Measurements from ENCODE around the gene IL7R.
"Not testable (repeated sequence)": the region's sequence is repeated elsewhere in the genome, so short reads cannot be mapped to it uniquely, and the experiment has no call there.

Gene IL7R

GRCh38 chr5:35854248-35854647, 2.4 kb upstream of the IL7R start:
- no peak overlapping the region for H3K4me3 ChIP-seq (ENCODE audit: low read depth, low read length)
- no peak overlapping the region for H3K27ac ChIP-seq (ENCODE audit: low read depth, low read length)
- no peak overlapping the region for H3K4ac ChIP-seq (ENCODE audit: low read depth, low read length)
- H3K27me3 ChIP-seq (ENCODE audit: insufficient read depth, low read length): no peaks in the 10 kb centered on the region
- H3K9ac ChIP-seq (ENCODE audit: low read length): no peak overlapping the region
- no peak overlapping the region for H2AK5ac ChIP-seq (ENCODE audit: low read length)
- H2BK12ac ChIP-seq (ENCODE audit: low read length): no peak overlapping the region
- H3K9me3 ChIP-seq (ENCODE audit: insufficient read depth, low read depth, low read length): no peaks in the 10 kb centered on the region
- H3K79me1 ChIP-seq (ENCODE audit: low read length): no peaks in the 10 kb centered on the region
- no peak overlapping the region for H3K14ac ChIP-seq (ENCODE audit: low read length)
- peaks cover 0 to 1% of the 10 kb centered on the region in 2 experiments for H3K4me1 ChIP-seq (ENCODE audit: control insufficient read depth in 1 of 2, insufficient read depth in 2 of 2, low read length in 2 of 2)
- no peak overlapping the region for H2BK120ac ChIP-seq (ENCODE audit: insufficient read depth, low read length, poor library complexity)
- no peak overlapping the region for H4K91ac ChIP-seq (ENCODE audit: low read depth, low read length)
- H4K12ac ChIP-seq (ENCODE audit: low read depth, low read length): no peak overlapping the region
- no peak overlapping the region for H3K4me2 ChIP-seq (ENCODE audit: low read length)
- H4K8ac ChIP-seq (ENCODE audit: low read depth, low read length): no peak overlapping the region
- H2AFZ ChIP-seq (ENCODE audit: insufficient read depth, low read length, poor library complexity): no peak overlapping the region
- H2BK5ac ChIP-seq (ENCODE audit: low read depth, low read length, poor library complexity): no peak overlapping the region
- H3K23ac ChIP-seq (ENCODE audit: low read length): no peak overlapping the region
- DNase-seq: no peak
- no peaks in the 10 kb centered on the region for H3K36me3 ChIP-seq (ENCODE audit: control insufficient read depth in 1 of 2, insufficient read depth in 2 of 2, low read length in 2 of 2)
- no peak overlapping the region for H3K18ac ChIP-seq (ENCODE audit: low read length)
- no peaks in the 10 kb centered on the region for H3K79me2 ChIP-seq (ENCODE audit: control insufficient read depth, insufficient read depth, low read length, poor library complexity)
- WGBS (ENCODE audit: extremely low coverage, insufficient coverage, insufficient read length): no CpG with 5 or more reads among the region's 1 CpG

GRCh38 chr5:35855187-35855586, 1.5 kb upstream of the IL7R start:
- no peak overlapping the region for H4K91ac ChIP-seq (ENCODE audit: low read depth, low read length)
- WGBS (ENCODE audit: extremely low coverage, insufficient coverage, insufficient read length): no CpG with 5 or more reads among the region's 1 CpG

GRCh38 chr5:35856186-35856764, 416 bp upstream of the IL7R start:
- not testable (repeated sequence) for H2AFZ ChIP-seq (ENCODE audit: insufficient read depth, low read length, poor library complexity); H3K9ac ChIP-seq (ENCODE audit: low read length); DNase-seq; H3K4me3 ChIP-seq (ENCODE audit: low read depth, low read length); H2BK120ac ChIP-seq (ENCODE audit: insufficient read depth, low read length, poor library complexity); H3K23ac ChIP-seq (ENCODE audit: low read length); H3K4ac ChIP-seq (ENCODE audit: low read depth, low read length); H3K27me3 ChIP-seq (ENCODE audit: insufficient read depth, low read length); H3K4me1 ChIP-seq (ENCODE audit: control insufficient read depth in 1 of 2, insufficient read depth in 2 of 2, low read length in 2 of 2); H3K4me2 ChIP-seq (ENCODE audit: low read length); H2BK5ac ChIP-seq (ENCODE audit: low read depth, low read length, poor library complexity); H4K91ac ChIP-seq (ENCODE audit: low read depth, low read length); H3K36me3 ChIP-seq (ENCODE audit: control insufficient read depth in 1 of 2, insufficient read depth in 2 of 2, low read length in 2 of 2); H3K79me2 ChIP-seq (ENCODE audit: control insufficient read depth, insufficient read depth, low read length, poor library complexity); H3K27ac ChIP-seq (ENCODE audit: low read depth, low read length); H3K14ac ChIP-seq (ENCODE audit: low read length); H2BK12ac ChIP-seq (ENCODE audit: low read length); H3K18ac ChIP-seq (ENCODE audit: low read length); H4K8ac ChIP-seq (ENCODE audit: low read depth, low read length); H4K12ac ChIP-seq (ENCODE audit: low read depth, low read length); H2AK5ac ChIP-seq (ENCODE audit: low read length); H3K9me3 ChIP-seq (ENCODE audit: insufficient read depth, low read depth, low read length); H3K79me1 ChIP-seq (ENCODE audit: low read length)
- WGBS (ENCODE audit: extremely low coverage, insufficient coverage, insufficient read length): no CpG with 5 or more reads among the region's 5 CpGs

More at GRCh38 chr5:35855187-35855586, 1.5 kb upstream of the IL7R start:
- Histone ChIP-seq H3K27ac (ENCODE audit: low read depth, low read length) (no peak overlapping the region), H3K36me3 (ENCODE audit: control insufficient read depth in 1 of 2, insufficient read depth in 2 of 2, low read length in 2 of 2) (no peaks in the 10 kb centered on the region), H4K12ac (ENCODE audit: low read depth, low read length) (no peak overlapping the region), H3K79me1 (ENCODE audit: low read length) (no peaks in the 10 kb centered on the region), H2AK5ac (ENCODE audit: low read length) (no peak overlapping the region), H4K8ac (ENCODE audit: low read depth, low read length) (no peak overlapping the region), H3K27me3 (ENCODE audit: insufficient read depth, low read length) (no peaks in the 10 kb centered on the region), H3K4me3 (ENCODE audit: low read depth, low read length) (no peak overlapping the region), H2AFZ (ENCODE audit: insufficient read depth, low read length, poor library complexity) (no peak overlapping the region), H2BK12ac (ENCODE audit: low read length) (no peak overlapping the region), H3K18ac (ENCODE audit: low read length) (no peak overlapping the region), H3K9me3 (ENCODE audit: insufficient read depth, low read depth, low read length) (no peaks in the 10 kb centered on the region), H2BK5ac (ENCODE audit: low read depth, low read length, poor library complexity) (no peak overlapping the region), H3K4ac (ENCODE audit: low read depth, low read length) (no peak overlapping the region), H3K4me1 (ENCODE audit: control insufficient read depth in 1 of 2, insufficient read depth in 2 of 2, low read length in 2 of 2) (peaks cover 0 to 3% of the 10 kb centered on the region in 2 experiments), H2BK120ac (ENCODE audit: insufficient read depth, low read length, poor library complexity) (no peak overlapping the region), H3K4me2 (ENCODE audit: low read length) (no peak overlapping the region), H3K14ac (ENCODE audit: low read length) (no peak overlapping the region), H3K9ac (ENCODE audit: low read length) (no peak overlapping the region), H3K79me2 (ENCODE audit: control insufficient read depth, insufficient read depth, low read length, poor library complexity) (no peaks in the 10 kb centered on the region), H3K23ac (ENCODE audit: low read length) (no peak overlapping the region)
- no peak for DNase-seq

GRCh38 chr5:35857606-35858205, 1.0 kb downstream of the IL7R start:
- Histone ChIP-seq H3K9ac (ENCODE audit: low read length) (no peak overlapping the region), H3K9me3 (ENCODE audit: insufficient read depth, low read depth, low read length) (no peaks in the 10 kb centered on the region), H2AFZ (ENCODE audit: insufficient read depth, low read length, poor library complexity) (no peak overlapping the region), H3K4ac (ENCODE audit: low read depth, low read length) (no peak overlapping the region), H3K18ac (ENCODE audit: low read length) (no peak overlapping the region), H2BK12ac (ENCODE audit: low read length) (no peak overlapping the region), H3K4me3 (ENCODE audit: low read depth, low read length) (no peak overlapping the region), H2AK5ac (ENCODE audit: low read length) (no peak overlapping the region), H4K8ac (ENCODE audit: low read depth, low read length) (no peak overlapping the region), H3K79me1 (ENCODE audit: low read length) (no peaks in the 10 kb centered on the region), H3K14ac (ENCODE audit: low read length) (no peak overlapping the region), H4K91ac (ENCODE audit: low read depth, low read length) (no peak overlapping the region), H4K12ac (ENCODE audit: low read depth, low read length) (no peak overlapping the region), H3K27me3 (ENCODE audit: insufficient read depth, low read length) (no peaks in the 10 kb centered on the region), H3K4me2 (ENCODE audit: low read length) (no peak overlapping the region), H2BK120ac (ENCODE audit: insufficient read depth, low read length, poor library complexity) (no peak overlapping the region), H3K4me1 (ENCODE audit: control insufficient read depth in 1 of 2, insufficient read depth in 2 of 2, low read length in 2 of 2) (peaks cover 0 to 3% of the 10 kb centered on the region in 2 experiments), H3K27ac (ENCODE audit: low read depth, low read length) (no peak overlapping the region), H3K23ac (ENCODE audit: low read length) (no peak overlapping the region), H3K79me2 (ENCODE audit: control insufficient read depth, insufficient read depth, low read length, poor library complexity) (no peaks in the 10 kb centered on the region), H2BK5ac (ENCODE audit: low read depth, low read length, poor library complexity) (no peak overlapping the region), H3K36me3 (ENCODE audit: control insufficient read depth in 1 of 2, insufficient read depth in 2 of 2, low read length in 2 of 2) (no peaks in the 10 kb centered on the region)
- peak; percentile 23 to 89 for DNase-seq
- no CpG with 5 or more reads among the region's 2 CpGs for WGBS (ENCODE audit: extremely low coverage, insufficient coverage, insufficient read length)
